Astrocyte of the spinal cord (primary cell): ENCODE data around the gene CMPK2.
A peak's percentile ranks its signal among the peaks of the same experiment; 100 is the strongest.
"Not testable (repeated sequence)": the region's sequence is repeated elsewhere in the genome, so short reads cannot be mapped to it uniquely, and the experiment has no call there.

ENCODE experiments used
- DNase-seq: peaks from one replicate; pipeline ENCODE4 v3.0.0; 2011; ENCODE audit warnings: low read depth, low spot score
- H3K4me3 ChIP-seq: 2 replicates; pipeline ENCODE4 v1.5.1; 2011; ENCODE audit warnings: low read depth, mild to moderate bottlenecking, low read length, moderate library complexity
- in situ Hi-C: cut with HindIII; loops from 2 replicates; pipeline ENCODE4 v1.10.0; 2017; ENCODE audit warnings: low sequenced_read_pairs
- TF ChIP-seq, protein P1 (sequence below): IDR thresholded peaks from 2 replicates; pipeline ENCODE4 v1.5.1; 2012; ENCODE audit warnings: low read depth, mild to moderate bottlenecking, low read length, inconsistent platforms

CMPK2 gene

GRCh38 chr2:6909431-6910385 is 44.0 kb upstream of the CMPK2 start:
- TF ChIP-seq, protein P1, sequence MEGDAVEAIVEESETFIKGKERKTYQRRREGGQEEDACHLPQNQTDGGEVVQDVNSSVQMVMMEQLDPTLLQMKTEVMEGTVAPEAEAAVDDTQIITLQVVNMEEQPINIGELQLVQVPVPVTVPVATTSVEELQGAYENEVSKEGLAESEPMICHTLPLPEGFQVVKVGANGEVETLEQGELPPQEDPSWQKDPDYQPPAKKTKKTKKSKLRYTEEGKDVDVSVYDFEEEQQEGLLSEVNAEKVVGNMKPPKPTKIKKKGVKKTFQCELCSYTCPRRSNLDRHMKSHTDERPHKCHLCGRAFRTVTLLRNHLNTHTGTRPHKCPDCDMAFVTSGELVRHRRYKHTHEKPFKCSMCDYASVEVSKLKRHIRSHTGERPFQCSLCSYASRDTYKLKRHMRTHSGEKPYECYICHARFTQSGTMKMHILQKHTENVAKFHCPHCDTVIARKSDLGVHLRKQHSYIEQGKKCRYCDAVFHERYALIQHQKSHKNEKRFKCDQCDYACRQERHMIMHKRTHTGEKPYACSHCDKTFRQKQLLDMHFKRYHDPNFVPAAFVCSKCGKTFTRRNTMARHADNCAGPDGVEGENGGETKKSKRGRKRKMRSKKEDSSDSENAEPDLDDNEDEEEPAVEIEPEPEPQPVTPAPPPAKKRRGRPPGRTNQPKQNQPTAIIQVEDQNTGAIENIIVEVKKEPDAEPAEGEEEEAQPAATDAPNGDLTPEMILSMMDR = no peak
- H3K4me3 ChIP-seq = no peak overlapping the region
- in situ Hi-C loops = loop anchor here (25.0 kb wide), 1 partner anchor 103 kb away; no protein-coding TSS in a partner anchor
- no peak for DNase-seq

DNA sequence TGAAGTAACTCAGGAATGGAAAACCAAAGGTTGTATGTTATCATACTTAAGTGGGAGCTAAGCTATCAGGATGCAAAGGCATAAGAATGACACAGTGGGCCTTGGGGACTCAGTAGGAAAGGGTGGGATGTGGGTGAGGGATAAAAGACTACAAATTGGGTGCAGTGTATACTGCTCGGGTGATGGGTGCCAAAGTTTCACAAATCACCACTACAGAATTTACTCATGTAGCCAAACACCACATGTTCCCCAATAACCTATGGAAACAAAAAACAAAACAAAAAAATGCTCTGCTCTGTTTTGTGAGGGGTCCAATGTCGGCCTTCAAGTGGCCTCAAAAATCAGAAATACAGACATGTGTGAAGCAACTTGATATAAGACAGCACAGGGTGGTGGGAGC is 42.6 kb upstream of the CMPK2 start:
- no peak overlapping the region for H3K4me3 ChIP-seq
- in situ Hi-C loops = loop anchor here (25.0 kb wide), 1 partner anchor 104 kb away; no protein-coding TSS in a partner anchor
- TF ChIP-seq, protein P1 = no peak
- no peak for DNase-seq

GRCh38 chr2:6906165-6906741 is 40.5 kb upstream of the CMPK2 start:
- in situ Hi-C loops = loop anchor here (25.0 kb wide), 1 partner anchor 106 kb away; no protein-coding TSS in a partner anchor
- TF ChIP-seq, protein P1 = no peak

DNA sequence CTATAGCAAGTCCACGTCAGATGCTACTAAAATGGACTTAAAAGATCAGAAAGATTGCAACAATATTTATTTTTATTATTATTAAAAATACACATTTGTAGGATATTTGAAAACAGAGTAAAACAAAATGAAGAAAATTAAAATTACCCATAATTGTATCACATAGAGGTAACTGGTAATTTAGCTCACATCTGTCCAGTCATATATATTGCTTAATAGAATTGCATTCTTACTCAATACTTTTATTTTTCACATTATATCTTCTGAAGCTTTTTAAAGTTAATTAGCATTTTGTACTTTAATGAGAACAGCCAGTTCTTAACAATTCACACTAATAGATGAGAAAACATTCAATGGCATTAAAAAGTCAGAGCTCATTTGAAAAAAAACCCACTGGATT is 40.0 kb upstream of the CMPK2 start:
- DNase-seq = no peak
- H3K4me3 ChIP-seq = no peak overlapping the region
- TF ChIP-seq, protein P1 = no peak
- in situ Hi-C loops = loop anchor here (25.0 kb wide), 1 partner anchor 107 kb away; no protein-coding TSS in a partner anchor

More at GRCh38 chr2:6906165-6906741, 40.5 kb upstream of the CMPK2 start:
- DNase-seq = no peak
- H3K4me3 ChIP-seq = no peak overlapping the region

- in situ Hi-C loops = loop anchor here (25.0 kb wide), 1 partner anchor 110 kb away; no protein-coding TSS in a partner anchor
- not testable (repeated sequence) for DNase-seq, H3K4me3 ChIP-seq
Observed at GRCh38 chr2:6902581-6902980, 36.9 kb upstream of the CMPK2 start.

- DNase-seq = peak; percentile 62
- H3K4me3 ChIP-seq = no peak overlapping the region
- in situ Hi-C loops = no loop called here
- TF ChIP-seq, protein P1 = peak; percentile 58
Observed at GRCh38 chr2:6896930-6897759, 31.4 kb upstream of the CMPK2 start.
